ENCODE measurements around the gene GNA14.

DNA sequence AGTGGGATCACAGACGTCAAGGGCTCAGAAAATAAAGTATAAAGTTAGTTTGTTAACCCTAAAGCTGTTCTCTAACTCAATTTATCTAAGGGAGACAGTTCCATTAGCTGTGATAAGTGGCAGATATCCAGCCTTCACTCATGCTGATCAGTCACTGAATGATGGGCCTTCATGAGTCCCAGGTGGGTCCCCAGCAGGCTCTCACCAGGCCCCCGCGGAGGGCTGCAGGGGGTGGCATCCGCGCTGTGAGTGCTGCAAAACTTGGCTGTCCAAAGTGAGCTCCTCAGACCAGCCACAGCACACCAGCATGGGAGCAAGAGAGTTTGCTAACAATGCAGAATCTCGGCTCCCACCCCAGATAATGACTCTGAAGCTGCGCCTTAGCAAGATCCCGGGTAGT lies 187.2 kb downstream of the GNA14 start:
- TF ChIP-seq, protein P1, sequence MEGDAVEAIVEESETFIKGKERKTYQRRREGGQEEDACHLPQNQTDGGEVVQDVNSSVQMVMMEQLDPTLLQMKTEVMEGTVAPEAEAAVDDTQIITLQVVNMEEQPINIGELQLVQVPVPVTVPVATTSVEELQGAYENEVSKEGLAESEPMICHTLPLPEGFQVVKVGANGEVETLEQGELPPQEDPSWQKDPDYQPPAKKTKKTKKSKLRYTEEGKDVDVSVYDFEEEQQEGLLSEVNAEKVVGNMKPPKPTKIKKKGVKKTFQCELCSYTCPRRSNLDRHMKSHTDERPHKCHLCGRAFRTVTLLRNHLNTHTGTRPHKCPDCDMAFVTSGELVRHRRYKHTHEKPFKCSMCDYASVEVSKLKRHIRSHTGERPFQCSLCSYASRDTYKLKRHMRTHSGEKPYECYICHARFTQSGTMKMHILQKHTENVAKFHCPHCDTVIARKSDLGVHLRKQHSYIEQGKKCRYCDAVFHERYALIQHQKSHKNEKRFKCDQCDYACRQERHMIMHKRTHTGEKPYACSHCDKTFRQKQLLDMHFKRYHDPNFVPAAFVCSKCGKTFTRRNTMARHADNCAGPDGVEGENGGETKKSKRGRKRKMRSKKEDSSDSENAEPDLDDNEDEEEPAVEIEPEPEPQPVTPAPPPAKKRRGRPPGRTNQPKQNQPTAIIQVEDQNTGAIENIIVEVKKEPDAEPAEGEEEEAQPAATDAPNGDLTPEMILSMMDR (IDR thresholded peaks at IDR 0.05), result no peak
- TF ChIP-seq POLR2A (IDR thresholded peaks at IDR 0.05) (no peak), POLR2AphosphoS5 (IDR thresholded peaks at IDR 0.05; ENCODE audit: insufficient read depth in 1 of 2, low read depth in 1 of 2) (no peak)
